ENCODE data around the gene CAMTA2.

The CAMTA2 gene

GRCh38 chr17:4968486-4969046, 18.9 kb downstream of the CAMTA2 start:
- DNase-seq (ENCODE audit: low read depth in 2 of 2) = no peak

GRCh38 chr17:4967539-4968485, 19.7 kb downstream of the CAMTA2 start, which contains the start of gene SPAG7:
TSS of gene SPAG7 (minus strand) at chr17:4967817. CDS start at chr17:4967804, 13 bp downstream.
- DNase-seq (ENCODE audit: low read depth in 2 of 2) = peak; percentile 86 to 88

- peak; percentile 92 to 94 for DNase-seq (ENCODE audit: low read depth in 2 of 2)
Observed at GRCh38 chr17:4966844-4967538, 20.5 kb downstream of the CAMTA2 start.

GRCh38 chr17:4965311-4965986, 22.0 kb downstream of the CAMTA2 start:
- no peak for DNase-seq (ENCODE audit: low read depth in 2 of 2)

- DNase-seq (ENCODE audit: low read depth in 2 of 2) = no peak
Observed at GRCh38 chr17:4960279-4960922, 27.1 kb downstream of the CAMTA2 start.

GRCh38 chr17:4959261-4959965, 28.1 kb downstream of the CAMTA2 start:
- no peak for DNase-seq (ENCODE audit: low read depth in 2 of 2)

GRCh38 chr17:4958102-4958501, 29.4 kb downstream of the CAMTA2 start:
- no peak for DNase-seq (ENCODE audit: low read depth in 2 of 2)

GRCh38 chr17:4956493-4957061, 30.9 kb downstream of the CAMTA2 start:
- DNase-seq (ENCODE audit: low read depth in 2 of 2) = no peak

GRCh38 chr17:4955091-4955490, 32.4 kb downstream of the CAMTA2 start:
- DNase-seq (ENCODE audit: low read depth in 2 of 2) = no peak

- DNase-seq (ENCODE audit: low read depth in 2 of 2) = no peak
Observed at GRCh38 chr17:4953451-4953961, 34.0 kb downstream of the CAMTA2 start.

GRCh38 chr17:4951486-4951885, 36.0 kb downstream of the CAMTA2 start:
- DNase-seq (ENCODE audit: low read depth in 2 of 2) = no peak

- no peak for DNase-seq (ENCODE audit: low read depth in 2 of 2)
Observed at GRCh38 chr17:4950746-4951204, 36.7 kb downstream of the CAMTA2 start, which contains the start of gene ENO3. TSS of gene ENO3 (plus strand) at chr17:4951119. CDS start at chr17:4951830, 711 bp downstream.

- DNase-seq (ENCODE audit: low read depth in 2 of 2) = peak in 1 of 2 donors; percentile 67
Observed at GRCh38 chr17:4950075-4950745, 37.3 kb downstream of the CAMTA2 start.

GRCh38 chr17:4949321-4950074, 38.0 kb downstream of the CAMTA2 start:
- peak; percentile 60 to 69 for DNase-seq (ENCODE audit: low read depth in 2 of 2)

GRCh38 chr17:4948931-4949320, 38.5 kb downstream of the CAMTA2 start:
- DNase-seq (ENCODE audit: low read depth in 2 of 2) = peak in 1 of 2 donors; percentile 71

- DNase-seq (ENCODE audit: low read depth in 2 of 2) = peak; percentile 84 to 86
Observed at GRCh38 chr17:4948166-4948930, 39.1 kb downstream of the CAMTA2 start, which contains the start of gene PFN1. TSS of gene PFN1 (minus strand) at chr17:4948530. CDS start at chr17:4948394, 136 bp downstream.

GRCh38 chr17:4947411-4948165, 39.9 kb downstream of the CAMTA2 start:
- DNase-seq (ENCODE audit: low read depth in 2 of 2) = peak in 1 of 2 donors; percentile 63
